ENCODE measurements around the gene PCSK5. TPM values are rescaled to one million over a fixed set of nuclear protein-coding genes. Genes with fewer than 3 reads are reported as not detected.

Gene PCSK5
- total RNA-seq, 2 donors from 2014 or later = 2.5 to 3.5 TPM

DNA sequence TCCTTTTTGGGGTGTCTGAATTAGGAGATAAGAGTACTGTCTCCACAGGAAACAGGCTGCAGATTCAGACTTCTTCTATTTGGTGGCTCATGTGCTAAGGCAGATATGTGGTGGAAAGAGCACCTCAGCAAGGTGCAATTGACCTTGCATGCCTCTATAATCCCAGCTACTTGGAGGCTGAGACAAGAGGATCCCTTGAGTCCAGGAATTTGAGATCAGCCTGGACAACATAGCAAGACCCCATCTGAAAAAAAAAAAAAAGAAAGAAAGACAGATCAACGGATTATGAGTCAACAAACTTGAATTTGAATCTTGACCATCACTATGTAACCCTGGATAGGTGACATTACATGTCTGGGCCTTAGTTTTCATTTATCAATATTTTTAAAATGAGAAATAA lies 459.4 kb downstream of the PCSK5 start:
- Histone ChIP-seq H3K4me3 (ENCODE audit: low read length) (no peak overlapping the region), H3K4me1 (ENCODE audit: control insufficient read depth, insufficient read depth, low read length) (no peaks in the 10 kb centered on the region), H3K9ac (ENCODE audit: extremely low read depth, low read length, poor library complexity, severe bottlenecking) (no peak overlapping the region), H3K36me3 (ENCODE audit: control insufficient read depth, insufficient read depth, low read length) (no peaks in the 10 kb centered on the region), H3K27ac (ENCODE audit: low read depth, low read length) (no peak overlapping the region), H3K27me3 (ENCODE audit: control insufficient read depth, insufficient read depth, low read length, poor library complexity, severe bottlenecking) (no peaks in the 10 kb centered on the region), H3K9me3 (ENCODE audit: control insufficient read depth, low read length) (no peaks in the 10 kb centered on the region)
- H3K4me3 Mint-ChIP-seq = no peak overlapping the region
- H3K9me3 Mint-ChIP-seq = no peaks in the 10 kb centered on the region
- DNase-seq = no peak
- H3K36me3 Mint-ChIP-seq (ENCODE audit: low read depth) = no peaks in the 10 kb centered on the region
- peaks cover 4% of the 10 kb centered on the region for H3K27me3 Mint-ChIP-seq (ENCODE audit: insufficient read depth)
- no peak overlapping the region for H3K27ac Mint-ChIP-seq
- peaks cover 4% of the 10 kb centered on the region for H3K4me1 Mint-ChIP-seq
- TF ChIP-seq, protein P1, sequence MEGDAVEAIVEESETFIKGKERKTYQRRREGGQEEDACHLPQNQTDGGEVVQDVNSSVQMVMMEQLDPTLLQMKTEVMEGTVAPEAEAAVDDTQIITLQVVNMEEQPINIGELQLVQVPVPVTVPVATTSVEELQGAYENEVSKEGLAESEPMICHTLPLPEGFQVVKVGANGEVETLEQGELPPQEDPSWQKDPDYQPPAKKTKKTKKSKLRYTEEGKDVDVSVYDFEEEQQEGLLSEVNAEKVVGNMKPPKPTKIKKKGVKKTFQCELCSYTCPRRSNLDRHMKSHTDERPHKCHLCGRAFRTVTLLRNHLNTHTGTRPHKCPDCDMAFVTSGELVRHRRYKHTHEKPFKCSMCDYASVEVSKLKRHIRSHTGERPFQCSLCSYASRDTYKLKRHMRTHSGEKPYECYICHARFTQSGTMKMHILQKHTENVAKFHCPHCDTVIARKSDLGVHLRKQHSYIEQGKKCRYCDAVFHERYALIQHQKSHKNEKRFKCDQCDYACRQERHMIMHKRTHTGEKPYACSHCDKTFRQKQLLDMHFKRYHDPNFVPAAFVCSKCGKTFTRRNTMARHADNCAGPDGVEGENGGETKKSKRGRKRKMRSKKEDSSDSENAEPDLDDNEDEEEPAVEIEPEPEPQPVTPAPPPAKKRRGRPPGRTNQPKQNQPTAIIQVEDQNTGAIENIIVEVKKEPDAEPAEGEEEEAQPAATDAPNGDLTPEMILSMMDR (conservative IDR thresholded peaks at IDR 0.05) = no peak
- 58% methylated on average over 1 of the region's 1 CpG; no CpG with 5 or more reads in 1 of the 2 experiments for WGBS, 2 experiments (ENCODE audit: insufficient coverage in 1 of 2, insufficient read length in 1 of 2)

DNA sequence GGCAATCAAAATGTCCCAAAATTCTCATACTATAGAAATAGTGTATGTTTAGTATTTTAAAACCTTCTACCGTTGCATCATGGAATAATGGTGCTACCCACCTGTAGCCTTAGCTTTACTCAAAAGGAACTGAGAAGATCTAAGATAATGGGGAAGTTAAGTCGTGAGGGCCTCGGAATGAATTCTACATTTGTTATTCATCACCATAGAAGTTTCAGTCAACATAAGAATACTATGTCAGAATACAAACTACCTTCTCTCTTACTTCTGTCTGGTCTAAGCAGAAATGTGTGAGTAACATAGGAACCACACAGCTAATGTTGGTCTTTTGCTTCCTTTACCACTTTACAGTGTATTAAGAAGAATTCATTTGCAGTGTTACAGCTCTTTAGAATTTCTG lies 460.5 kb downstream of the PCSK5 start:
- Histone ChIP-seq H3K27ac (ENCODE audit: low read depth, low read length) (no peak overlapping the region), H3K36me3 (ENCODE audit: control insufficient read depth, insufficient read depth, low read length) (no peaks in the 10 kb centered on the region), H3K4me1 (ENCODE audit: control insufficient read depth, insufficient read depth, low read length) (no peaks in the 10 kb centered on the region), H3K4me3 (ENCODE audit: low read length) (no peak overlapping the region), H3K27me3 (ENCODE audit: control insufficient read depth, insufficient read depth, low read length, poor library complexity, severe bottlenecking) (no peaks in the 10 kb centered on the region), H3K9me3 (ENCODE audit: control insufficient read depth, low read length) (no peaks in the 10 kb centered on the region), H3K9ac (ENCODE audit: extremely low read depth, low read length, poor library complexity, severe bottlenecking) (no peak overlapping the region)
- Mint-ChIP-seq H3K27me3 (ENCODE audit: insufficient read depth) (peaks cover 4% of the 10 kb centered on the region), H3K4me1 (peaks cover 4% of the 10 kb centered on the region), H3K27ac (peak overlapping the region; percentile 39), H3K36me3 (ENCODE audit: low read depth) (no peaks in the 10 kb centered on the region), H3K4me3 (no peak overlapping the region), H3K9me3 (no peaks in the 10 kb centered on the region)
- no peak for DNase-seq
- TF ChIP-seq, protein P1 (conservative IDR thresholded peaks at IDR 0.05) = no peak
- WGBS, 2 experiments (ENCODE audit: insufficient coverage in 1 of 2, insufficient read length in 1 of 2) = 88% methylated on average over 2 of the region's 3 CpGs; no CpG with 5 or more reads in 1 of the 2 experiments

DNA sequence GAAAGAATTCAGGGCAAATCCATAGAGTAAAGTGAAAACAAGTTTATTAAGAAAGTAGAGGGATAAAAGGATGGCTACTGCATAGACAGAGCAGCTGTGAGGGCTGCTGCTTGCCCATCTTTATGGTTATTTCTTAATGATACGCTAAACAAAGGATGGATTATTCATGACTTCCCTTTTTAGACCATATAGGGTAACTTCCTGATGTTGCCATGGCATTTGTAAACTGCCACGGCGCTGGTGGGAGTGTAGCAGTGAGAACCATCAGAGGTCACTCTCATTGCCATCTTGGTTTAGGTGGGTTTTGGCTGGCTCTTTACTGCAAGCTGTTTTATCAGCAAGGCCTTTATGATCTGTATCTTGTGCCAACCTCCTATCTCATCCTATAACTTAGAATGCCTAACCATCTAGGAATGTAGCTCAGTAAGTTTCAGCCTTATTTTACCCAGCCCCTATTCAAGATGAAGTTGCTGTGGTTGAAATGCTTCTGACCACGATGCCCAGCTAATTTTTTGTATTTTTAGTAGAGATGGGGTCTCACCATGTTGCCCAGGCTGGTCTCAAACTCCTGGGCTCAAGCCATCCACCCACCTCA lies 461.6 kb downstream of the PCSK5 start:
- H3K27ac Mint-ChIP-seq = no peak overlapping the region
- Histone ChIP-seq H3K27ac (ENCODE audit: low read depth, low read length) (no peak overlapping the region), H3K4me1 (ENCODE audit: control insufficient read depth, insufficient read depth, low read length) (no peaks in the 10 kb centered on the region), H3K36me3 (ENCODE audit: control insufficient read depth, insufficient read depth, low read length) (no peaks in the 10 kb centered on the region), H3K27me3 (ENCODE audit: control insufficient read depth, insufficient read depth, low read length, poor library complexity, severe bottlenecking) (no peaks in the 10 kb centered on the region), H3K4me3 (ENCODE audit: low read length) (no peak overlapping the region), H3K9ac (ENCODE audit: extremely low read depth, low read length, poor library complexity, severe bottlenecking) (no peak overlapping the region), H3K9me3 (ENCODE audit: control insufficient read depth, low read length) (no peaks in the 10 kb centered on the region)
- TF ChIP-seq, protein P1 (conservative IDR thresholded peaks at IDR 0.05) = no peak
- no peaks in the 10 kb centered on the region for H3K9me3 Mint-ChIP-seq
- H3K4me3 Mint-ChIP-seq = no peak overlapping the region
- no peak for DNase-seq
- no peaks in the 10 kb centered on the region for H3K36me3 Mint-ChIP-seq (ENCODE audit: low read depth)
- peaks cover 4% of the 10 kb centered on the region for H3K4me1 Mint-ChIP-seq
- peaks cover 4% of the 10 kb centered on the region for H3K27me3 Mint-ChIP-seq (ENCODE audit: insufficient read depth)
- 92% methylated on average over 3 to 4 of the region's 4 CpGs for WGBS, 2 experiments (ENCODE audit: insufficient coverage in 1 of 2, insufficient read length in 1 of 2)

Data from endodermal cell (in vitro differentiated cells).